Psoas muscle (tissue), 8 donors: ENCODE results near the gene DBNDD1. TPM values are rescaled to one million over a fixed set of nuclear protein-coding genes. Genes with fewer than 3 reads are reported as not detected.

Experiments
- ATAC-seq, 4 donors: fragments of 200-7000 bp; cut with Tn5 transposase; one replicate each; pipeline ENCODE4 v1.9.1; 2020; ENCODE audit warnings: moderate library complexity in 3 of 4, mild to moderate bottlenecking in 2 of 4
- DNase-seq, 2 donors: peaks; one replicate each; pipeline ENCODE4 v3.0.0-alpha.2; 2020
- H3K27ac ChIP-seq: fragments of 200-600 bp; one replicate; pipeline ENCODE4 v1.8.0; 2022
- H3K27me3 ChIP-seq, 3 donors: fragments of 200-600 bp in 1 of 3; one replicate each; pipeline versions ENCODE4 v1.6.1 to v1.8.0; 2013 to 2022; ENCODE audit warnings: low read length in 2 of 3, mild to moderate bottlenecking in 2 of 3, moderate library complexity in 1 of 3; ENCODE audit not compliant: insufficient read depth in 3 of 3
- H3K36me3 ChIP-seq, 2 donors: fragments of 200-600 bp in 1 of 2; one replicate each; pipeline versions ENCODE4 v1.6.1 to v1.8.0; 2013 to 2022; ENCODE audit warnings: low read depth in 1 of 2, mild to moderate bottlenecking in 1 of 2, moderate library complexity in 1 of 2; ENCODE audit not compliant: insufficient read depth in 1 of 2
- H3K4me1 ChIP-seq: fragments of 200-600 bp; one replicate; pipeline ENCODE4 v1.8.0; 2022
- H3K4me3 ChIP-seq: fragments of 200-600 bp; one replicate; pipeline ENCODE4 v1.8.0; 2022; ENCODE audit warnings: mild to moderate bottlenecking
- H3K9me3 ChIP-seq: fragments of 200-600 bp; one replicate; pipeline ENCODE4 v1.8.0; 2022
- WGBS, 3 donors: extraction: QIAGEN DNeasy Blood & Tissue Kit; methylation state at CpG; one replicate each; pipeline versions ENCODE4 v1.1.6 to v1.1.7; 2013; 5-methylcytosine and 5-hydroxymethylcytosine counted together
- intact Hi-C, 2 donors: fragments of 100-400 bp; cut with DNase I; formaldehyde crosslinking; loops; one replicate each; pipeline versions ENCODE4 v1.11.0 to v1.14.2; 2022
- polyA plus RNA-seq, 3 donors: library from polyadenylated mRNA; stranded (reverse); fragments of 200-250 nt; gene quantifications; one replicate each; pipeline ENCODE4 v1.2.3, GENCODE V29; 2013
- total RNA-seq, 4 donors: library from RNA; stranded (reverse); fragmentation: NEBNext Ultra II Directional in 2 of 4; extraction: Animal tissue kit (Norgen Biotek cat#: 25700) in 2 of 4; gene quantifications; one replicate each; pipeline versions ENCODE4 v1.2.1 to v1.2.4, GENCODE V29; 2021 to 2023
- TF ChIP-seq, protein P1 (sequence below): fragments of 200-600 bp; IDR thresholded peaks from one replicate; pipeline ENCODE4 v1.8.0; 2022; ENCODE audit warnings: antibody characterized with exemption
- donor health status: healthy with polysubstance abuse.
- donor health status: DM: no; HTN: no; CAD: no; lungs with moderate emphysema.
- donor health status: Bipolar disorder and iron deficiency.
- donor health status: healthy.
- donor health status: DM: yes; HTN: yes; CAD: no.
- donor health status: DM: no; HTN: no; CAD: no.
- donor health status: DM: no; HTN: no; CAD: no.
- donor health status: DM: yes; HTN: yes; CAD: no.

DBNDD1 gene
- total and polyA plus RNA-seq, 7 donors, result 14.1 to 37.8 (median 20.2) TPM

DNA sequence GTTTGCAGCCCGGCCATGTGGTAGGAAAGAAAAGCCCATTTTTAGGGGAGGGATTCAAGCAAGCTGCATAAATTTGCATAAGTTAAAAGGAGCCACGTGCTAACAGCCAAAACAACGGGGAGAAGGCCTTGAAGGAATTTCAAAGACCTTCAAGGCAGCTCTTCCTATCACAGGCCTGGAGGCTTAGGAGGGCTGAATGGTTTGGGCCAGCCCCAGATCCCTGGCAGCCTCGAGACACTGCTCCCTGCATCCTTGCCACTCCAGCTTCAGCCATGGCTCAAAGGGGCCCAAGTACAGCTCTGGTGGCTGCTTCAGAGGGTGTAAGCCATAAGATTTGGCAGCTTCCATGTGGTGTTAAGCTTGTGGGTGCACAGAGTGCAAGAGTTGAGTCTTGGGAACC is 35.3 kb upstream of the DBNDD1 start:
- WGBS, 3 donors, result 44 to 53% (median 49%) methylated on average over 4 of the region's 4 CpGs
- Histone ChIP-seq H3K4me1 (no peaks in the 10 kb centered on the region), H3K27ac (no peak overlapping the region), H3K36me3 (no peaks in the 10 kb centered on the region), H3K4me3 (no peak overlapping the region), H3K9me3 (no peaks in the 10 kb centered on the region), H3K27me3 (peaks cover 0 to 4% (median 0%) of the 10 kb centered on the region in 3 donors)
- intact Hi-C loops, result no loop called here
- TF ChIP-seq, protein P1, sequence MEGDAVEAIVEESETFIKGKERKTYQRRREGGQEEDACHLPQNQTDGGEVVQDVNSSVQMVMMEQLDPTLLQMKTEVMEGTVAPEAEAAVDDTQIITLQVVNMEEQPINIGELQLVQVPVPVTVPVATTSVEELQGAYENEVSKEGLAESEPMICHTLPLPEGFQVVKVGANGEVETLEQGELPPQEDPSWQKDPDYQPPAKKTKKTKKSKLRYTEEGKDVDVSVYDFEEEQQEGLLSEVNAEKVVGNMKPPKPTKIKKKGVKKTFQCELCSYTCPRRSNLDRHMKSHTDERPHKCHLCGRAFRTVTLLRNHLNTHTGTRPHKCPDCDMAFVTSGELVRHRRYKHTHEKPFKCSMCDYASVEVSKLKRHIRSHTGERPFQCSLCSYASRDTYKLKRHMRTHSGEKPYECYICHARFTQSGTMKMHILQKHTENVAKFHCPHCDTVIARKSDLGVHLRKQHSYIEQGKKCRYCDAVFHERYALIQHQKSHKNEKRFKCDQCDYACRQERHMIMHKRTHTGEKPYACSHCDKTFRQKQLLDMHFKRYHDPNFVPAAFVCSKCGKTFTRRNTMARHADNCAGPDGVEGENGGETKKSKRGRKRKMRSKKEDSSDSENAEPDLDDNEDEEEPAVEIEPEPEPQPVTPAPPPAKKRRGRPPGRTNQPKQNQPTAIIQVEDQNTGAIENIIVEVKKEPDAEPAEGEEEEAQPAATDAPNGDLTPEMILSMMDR, result no peak
- ATAC-seq (no peak), DNase-seq (no peak)

DNA sequence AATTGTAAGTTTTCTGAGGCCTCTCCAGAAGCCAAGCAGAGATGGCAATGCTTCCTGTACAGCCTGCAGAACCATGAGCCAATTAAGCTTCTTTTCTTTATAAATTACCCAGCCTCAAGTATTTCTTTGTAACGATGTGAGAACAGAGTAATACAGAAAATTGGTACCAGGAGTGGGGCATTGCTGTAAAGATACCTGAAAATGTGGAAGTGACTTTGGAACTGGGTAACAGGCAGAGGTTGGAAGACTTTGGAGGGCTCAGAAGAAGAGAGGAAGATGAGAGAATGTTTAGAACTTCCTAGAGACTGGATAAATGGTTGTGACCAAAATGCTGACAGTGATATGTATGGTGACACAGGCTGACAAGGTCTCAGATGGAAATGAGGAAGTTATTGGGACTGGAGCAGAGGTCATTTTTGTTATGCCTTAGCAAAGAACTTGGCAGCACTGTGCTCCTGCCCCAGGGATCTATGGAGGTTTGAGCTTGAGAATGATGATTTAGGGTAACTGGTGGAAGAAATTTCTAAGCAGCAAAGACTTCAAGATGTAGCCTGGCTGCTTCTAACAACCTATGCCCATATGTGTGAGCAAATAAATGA is 34.7 kb upstream of the DBNDD1 start:
- 60 to 65% (median 61%) methylated on average over 1 of the region's 1 CpG for WGBS, 3 donors
- intact Hi-C loops, result no loop called here
- H3K27ac ChIP-seq, result no peak overlapping the region
- DNase-seq (no peak), ATAC-seq (no peak)
- no peaks in the 10 kb centered on the region for H3K4me1 ChIP-seq
- H3K9me3 ChIP-seq, result no peaks in the 10 kb centered on the region
- no peaks in the 10 kb centered on the region for H3K36me3 ChIP-seq
- TF ChIP-seq, protein P1, result no peak
- H3K4me3 ChIP-seq, result no peak overlapping the region
- H3K27me3 ChIP-seq, result peaks cover 0 to 4% (median 0%) of the 10 kb centered on the region in 3 donors

DNA sequence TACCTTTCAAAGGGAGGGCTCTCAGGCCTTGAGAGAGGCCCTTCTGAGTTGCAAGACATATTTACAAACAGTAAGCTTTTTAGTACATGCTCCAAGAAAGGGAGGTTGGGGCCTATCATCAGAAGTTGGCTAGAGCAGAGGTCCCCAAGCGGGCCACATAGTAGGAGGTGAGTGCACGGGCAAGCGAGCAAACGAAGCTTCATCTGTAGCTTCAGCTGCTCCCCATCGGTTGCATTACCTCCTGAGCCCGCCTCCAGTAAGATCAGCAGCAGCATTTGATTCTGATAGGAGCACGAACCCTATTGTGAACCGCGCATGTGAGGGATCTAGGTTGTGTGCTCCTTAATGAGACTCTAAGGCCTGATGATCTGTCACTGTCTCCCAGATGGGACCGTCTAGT is 31.7 kb upstream of the DBNDD1 start:
- TF ChIP-seq, protein P1, result no peak
- DNase-seq (no peak), ATAC-seq (no peak)
- Histone ChIP-seq H3K27ac (no peak overlapping the region), H3K4me3 (no peak overlapping the region), H3K27me3 (no peaks in the 10 kb centered on the region), H3K4me1 (peaks cover 10% of the 10 kb centered on the region), H3K9me3 (no peaks in the 10 kb centered on the region), H3K36me3 (no peaks in the 10 kb centered on the region)
- 78 to 90% (median 80%) methylated on average over 10 of the region's 10 CpGs for WGBS, 3 donors
- intact Hi-C loops, result no loop called here

DNA sequence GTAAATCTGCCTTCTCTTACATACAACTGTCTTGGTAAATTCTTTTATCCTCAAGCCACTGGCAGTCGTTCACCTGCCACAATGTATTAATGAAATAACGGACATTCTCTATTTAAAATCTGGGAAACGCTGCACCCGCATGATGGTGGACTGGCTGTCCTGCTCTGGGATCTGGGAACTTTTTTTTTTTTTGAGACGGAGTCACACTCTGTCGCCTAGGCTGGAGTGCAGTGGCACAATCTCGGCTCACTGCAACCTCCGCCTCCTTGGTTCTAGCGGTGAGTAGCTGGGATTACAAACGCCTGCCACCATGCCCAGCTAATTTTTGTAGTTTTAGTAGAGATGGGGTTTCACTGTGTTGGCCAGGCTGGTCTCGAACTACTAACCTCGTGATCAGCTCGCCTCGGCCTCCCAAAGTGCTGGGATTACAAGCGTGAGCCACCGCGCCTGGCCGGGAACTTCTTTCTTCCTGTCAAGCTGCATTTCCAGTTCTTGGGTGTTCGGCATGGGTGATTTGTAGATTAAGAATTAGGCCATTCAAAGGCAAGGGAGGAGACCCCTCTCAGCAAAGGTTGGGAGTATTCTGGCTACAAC is 29.6 kb upstream of the DBNDD1 start:
- TF ChIP-seq, protein P1, result no peak
- Histone ChIP-seq H3K4me1 (peaks cover 10% of the 10 kb centered on the region), H3K4me3 (no peak overlapping the region), H3K27ac (no peak overlapping the region), H3K27me3 (no peaks in the 10 kb centered on the region), H3K36me3 (peaks cover 0 to 4% of the 10 kb centered on the region in 2 donors), H3K9me3 (no peaks in the 10 kb centered on the region)
- 77 to 81% (median 79%) methylated on average over 19 of the region's 19 CpGs for WGBS, 3 donors
- intact Hi-C loops, result no loop called here
- ATAC-seq (no peak), DNase-seq (no peak)

DNA sequence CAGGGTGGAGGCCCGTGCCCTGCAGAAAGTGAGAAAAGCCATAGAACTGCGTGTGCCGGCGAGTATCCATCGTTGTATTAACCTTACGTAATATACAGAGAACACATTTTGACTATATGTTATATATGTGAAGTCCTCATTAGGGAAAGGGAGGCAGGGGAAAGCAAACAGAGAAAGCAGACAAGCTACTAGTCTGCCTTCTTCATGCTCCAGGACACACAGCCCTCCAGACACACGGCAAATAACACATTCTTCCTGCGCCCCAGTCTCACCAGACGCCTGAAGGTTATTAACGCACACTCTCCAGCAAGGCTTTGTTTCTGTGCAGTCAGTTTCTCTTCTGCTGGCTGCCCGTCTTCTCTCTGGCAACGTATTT is 29.1 kb upstream of the DBNDD1 start:
- TF ChIP-seq, protein P1, result no peak
- no peak overlapping the region for H3K4me3 ChIP-seq
- H3K36me3 ChIP-seq, result peaks cover 0 to 9% of the 10 kb centered on the region in 2 donors
- WGBS, 3 donors, result 59 to 63% (median 61%) methylated on average over 12 of the region's 12 CpGs
- ATAC-seq (no peak), DNase-seq (no peak)
- no peak overlapping the region for H3K27ac ChIP-seq
- intact Hi-C loops, result no loop called here
- H3K4me1 ChIP-seq, result peaks cover 10% of the 10 kb centered on the region
- no peaks in the 10 kb centered on the region for H3K27me3 ChIP-seq
- no peaks in the 10 kb centered on the region for H3K9me3 ChIP-seq
